ENCODE data around the gene FRY.
A peak's percentile ranks its signal among the peaks of the same experiment; 100 is the strongest.

The FRY gene

GRCh38 chr13:32019612-32020233 is 11.9 kb upstream of the FRY start:
- no peak overlapping the region for H3K4me3 ChIP-seq (ENCODE audit: low read depth, low read length)
- no peaks in the 10 kb centered on the region for H3K36me3 ChIP-seq (ENCODE audit: control insufficient read depth, insufficient read depth, low read length)
- H3K9me3 ChIP-seq (ENCODE audit: control insufficient read depth, insufficient read depth, low read length), result no peaks in the 10 kb centered on the region
- H3K27me3 ChIP-seq (ENCODE audit: control insufficient read depth, insufficient read depth, low read length), result no peaks in the 10 kb centered on the region
- no peak overlapping the region for H3K9ac ChIP-seq (ENCODE audit: low read depth, low read length)
- H3K4me1 ChIP-seq (ENCODE audit: control insufficient read depth, insufficient read depth, low read length), result no peaks in the 10 kb centered on the region

- H3K36me3 ChIP-seq (ENCODE audit: control insufficient read depth, insufficient read depth, low read length), result no peaks in the 10 kb centered on the region
- peaks cover 8% of the 10 kb centered on the region for H3K4me1 ChIP-seq (ENCODE audit: control insufficient read depth, insufficient read depth, low read length)
- no peak overlapping the region for H3K4me3 ChIP-seq (ENCODE audit: low read depth, low read length)
- H3K9me3 ChIP-seq (ENCODE audit: control insufficient read depth, insufficient read depth, low read length), result no peaks in the 10 kb centered on the region
- no peaks in the 10 kb centered on the region for H3K27me3 ChIP-seq (ENCODE audit: control insufficient read depth, insufficient read depth, low read length)
- H3K9ac ChIP-seq (ENCODE audit: low read depth, low read length), result no peak overlapping the region
Measured at GRCh38 chr13:32021785-32022184, 9.8 kb upstream of the FRY start.

DNA sequence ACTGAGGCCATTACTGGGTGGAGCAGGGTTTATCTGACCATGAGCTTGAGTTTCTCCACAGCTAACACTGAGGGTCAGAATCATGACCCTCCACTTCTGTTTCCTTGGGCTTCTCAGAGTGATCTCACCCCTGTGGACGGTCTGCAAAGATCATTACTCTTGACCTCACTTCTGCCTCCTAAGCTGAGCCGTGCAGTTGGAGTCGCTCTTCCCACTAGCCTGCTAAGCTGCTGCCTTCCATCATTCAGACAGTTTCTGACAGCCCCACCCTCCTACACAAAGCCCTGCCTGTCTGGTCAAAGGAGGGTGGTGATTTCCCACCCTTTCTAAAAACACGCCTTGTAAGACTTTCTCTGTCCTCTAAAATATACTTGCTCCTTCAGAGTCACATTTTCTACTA is 9.3 kb upstream of the FRY start:
- Histone ChIP-seq H3K4me1 (ENCODE audit: control insufficient read depth, insufficient read depth, low read length) (peaks cover 8% of the 10 kb centered on the region), H3K9me3 (ENCODE audit: control insufficient read depth, insufficient read depth, low read length) (no peaks in the 10 kb centered on the region), H3K27me3 (ENCODE audit: control insufficient read depth, insufficient read depth, low read length) (no peaks in the 10 kb centered on the region), H3K9ac (ENCODE audit: low read depth, low read length) (no peak overlapping the region), H3K4me3 (ENCODE audit: low read depth, low read length) (no peak overlapping the region), H3K36me3 (ENCODE audit: control insufficient read depth, insufficient read depth, low read length) (no peaks in the 10 kb centered on the region)

GRCh38 chr13:32023096-32023495 is 8.5 kb upstream of the FRY start:
- Histone ChIP-seq H3K4me1 (ENCODE audit: control insufficient read depth, insufficient read depth, low read length) (peaks cover 8% of the 10 kb centered on the region), H3K27me3 (ENCODE audit: control insufficient read depth, insufficient read depth, low read length) (no peaks in the 10 kb centered on the region), H3K4me3 (ENCODE audit: low read depth, low read length) (no peak overlapping the region)

DNA sequence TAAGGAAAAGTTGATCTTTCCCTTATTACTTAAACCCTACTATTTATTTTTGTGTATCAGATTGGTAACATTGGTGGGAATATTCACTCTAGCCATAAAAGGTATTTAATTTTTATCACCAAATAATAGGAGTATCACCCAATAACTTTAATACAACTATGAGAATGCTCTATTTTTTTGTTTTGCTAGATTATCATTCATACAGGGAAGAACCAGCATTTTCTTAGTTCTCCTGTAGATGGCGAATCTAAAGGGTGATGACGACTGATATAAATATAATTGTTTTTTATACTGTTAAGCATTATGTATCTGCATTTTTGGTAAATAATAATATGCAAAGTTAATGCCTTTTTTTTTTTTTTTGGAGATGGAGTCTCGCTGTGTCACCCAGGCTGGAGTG is 7.9 kb upstream of the FRY start:
- no peaks in the 10 kb centered on the region for H3K27me3 ChIP-seq (ENCODE audit: control insufficient read depth, insufficient read depth, low read length)
- H3K4me3 ChIP-seq (ENCODE audit: low read depth, low read length), result no peak overlapping the region
- H3K4me1 ChIP-seq (ENCODE audit: control insufficient read depth, insufficient read depth, low read length), result peaks cover 12% of the 10 kb centered on the region
- no peaks in the 10 kb centered on the region for H3K36me3 ChIP-seq (ENCODE audit: control insufficient read depth, insufficient read depth, low read length)
- no peak overlapping the region for H3K9ac ChIP-seq (ENCODE audit: low read depth, low read length)
- H3K9me3 ChIP-seq (ENCODE audit: control insufficient read depth, insufficient read depth, low read length), result no peaks in the 10 kb centered on the region

More at GRCh38 chr13:32023096-32023495, 8.5 kb upstream of the FRY start:
- H3K9me3 ChIP-seq (ENCODE audit: control insufficient read depth, insufficient read depth, low read length), result no peaks in the 10 kb centered on the region
- H3K9ac ChIP-seq (ENCODE audit: low read depth, low read length), result no peak overlapping the region
- H3K36me3 ChIP-seq (ENCODE audit: control insufficient read depth, insufficient read depth, low read length), result no peaks in the 10 kb centered on the region

GRCh38 chr13:32024750-32025149 is 6.8 kb upstream of the FRY start:
- Histone ChIP-seq H3K36me3 (ENCODE audit: control insufficient read depth, insufficient read depth, low read length) (no peaks in the 10 kb centered on the region), H3K27me3 (ENCODE audit: control insufficient read depth, insufficient read depth, low read length) (no peaks in the 10 kb centered on the region), H3K4me3 (ENCODE audit: low read depth, low read length) (no peak overlapping the region), H3K9ac (ENCODE audit: low read depth, low read length) (no peak overlapping the region), H3K9me3 (ENCODE audit: control insufficient read depth, insufficient read depth, low read length) (no peaks in the 10 kb centered on the region), H3K4me1 (ENCODE audit: control insufficient read depth, insufficient read depth, low read length) (peaks cover 12% of the 10 kb centered on the region)

DNA sequence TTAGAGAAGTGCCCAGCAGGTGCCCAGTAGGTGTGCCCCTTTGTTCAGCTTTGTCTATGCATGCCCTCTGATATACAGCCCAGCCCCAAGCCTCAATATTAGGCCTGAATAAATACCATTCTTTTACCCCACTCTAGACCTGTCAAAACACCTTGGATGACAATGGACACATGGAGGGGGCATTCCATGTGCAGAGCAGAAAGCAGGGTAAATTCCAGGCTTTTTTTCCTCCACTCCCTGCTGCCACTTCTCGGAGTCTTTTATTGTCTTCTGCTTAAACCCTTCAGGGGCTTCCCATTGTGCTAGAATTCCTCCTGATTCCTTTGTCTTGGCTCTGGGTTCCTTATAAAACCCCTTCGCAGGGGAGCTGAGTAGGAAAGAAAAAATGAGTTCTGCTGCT is 5.8 kb upstream of the FRY start:
- H3K9me3 ChIP-seq (ENCODE audit: control insufficient read depth, insufficient read depth, low read length), result no peaks in the 10 kb centered on the region
- no peaks in the 10 kb centered on the region for H3K36me3 ChIP-seq (ENCODE audit: control insufficient read depth, insufficient read depth, low read length)
- no peak overlapping the region for H3K4me3 ChIP-seq (ENCODE audit: low read depth, low read length)
- peaks cover 20% of the 10 kb centered on the region for H3K4me1 ChIP-seq (ENCODE audit: control insufficient read depth, insufficient read depth, low read length)
- no peak overlapping the region for H3K9ac ChIP-seq (ENCODE audit: low read depth, low read length)
- H3K27me3 ChIP-seq (ENCODE audit: control insufficient read depth, insufficient read depth, low read length), result no peaks in the 10 kb centered on the region

GRCh38 chr13:32026623-32027022 is 5.0 kb upstream of the FRY start:
- no peak overlapping the region for H3K9ac ChIP-seq (ENCODE audit: low read depth, low read length)
- H3K4me3 ChIP-seq (ENCODE audit: low read depth, low read length), result no peak overlapping the region

DNA sequence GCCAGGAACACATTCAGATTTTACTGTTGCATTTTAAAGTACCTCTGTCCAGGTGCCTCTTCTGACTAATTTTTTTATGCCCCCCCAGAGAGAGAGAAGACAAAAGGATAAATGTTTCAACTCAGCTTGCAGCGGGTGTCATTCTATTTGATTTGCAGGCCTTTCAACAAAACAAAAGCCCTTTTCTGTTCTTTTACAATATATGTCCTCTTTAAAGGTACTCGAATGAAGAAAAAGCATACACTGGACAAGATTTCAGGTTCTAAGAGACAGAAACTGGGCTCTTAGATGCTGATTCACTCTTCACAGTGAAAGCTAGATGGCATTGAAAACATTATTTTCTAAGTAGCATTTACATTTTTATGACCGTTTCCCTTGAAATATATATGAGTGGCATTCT is 2.9 kb upstream of the FRY start:
- Histone ChIP-seq H3K9me3 (ENCODE audit: control insufficient read depth, insufficient read depth, low read length) (no peaks in the 10 kb centered on the region), H3K4me3 (ENCODE audit: low read depth, low read length) (no peak overlapping the region), H3K27me3 (ENCODE audit: control insufficient read depth, insufficient read depth, low read length) (no peaks in the 10 kb centered on the region), H3K4me1 (ENCODE audit: control insufficient read depth, insufficient read depth, low read length) (peaks cover 23% of the 10 kb centered on the region), H3K36me3 (ENCODE audit: control insufficient read depth, insufficient read depth, low read length) (no peaks in the 10 kb centered on the region), H3K9ac (ENCODE audit: low read depth, low read length) (no peak overlapping the region)

More at GRCh38 chr13:32026623-32027022, 5.0 kb upstream of the FRY start:
- peaks cover 21% of the 10 kb centered on the region for H3K4me1 ChIP-seq (ENCODE audit: control insufficient read depth, insufficient read depth, low read length)
- no peaks in the 10 kb centered on the region for H3K9me3 ChIP-seq (ENCODE audit: control insufficient read depth, insufficient read depth, low read length)
- H3K36me3 ChIP-seq (ENCODE audit: control insufficient read depth, insufficient read depth, low read length), result no peaks in the 10 kb centered on the region
- H3K27me3 ChIP-seq (ENCODE audit: control insufficient read depth, insufficient read depth, low read length), result no peaks in the 10 kb centered on the region

GRCh38 chr13:32029684-32030083 is 1.9 kb upstream of the FRY start:
- no peaks in the 10 kb centered on the region for H3K9me3 ChIP-seq (ENCODE audit: control insufficient read depth, insufficient read depth, low read length)
- H3K36me3 ChIP-seq (ENCODE audit: control insufficient read depth, insufficient read depth, low read length), result no peaks in the 10 kb centered on the region
- H3K9ac ChIP-seq (ENCODE audit: low read depth, low read length), result no peak overlapping the region
- H3K4me1 ChIP-seq (ENCODE audit: control insufficient read depth, insufficient read depth, low read length), result peaks cover 23% of the 10 kb centered on the region
- H3K4me3 ChIP-seq (ENCODE audit: low read depth, low read length), result no peak overlapping the region
- H3K27me3 ChIP-seq (ENCODE audit: control insufficient read depth, insufficient read depth, low read length), result no peaks in the 10 kb centered on the region

GRCh38 chr13:32031815-32032370 is 319 bp downstream of the FRY start:
- Histone ChIP-seq H3K4me3 (ENCODE audit: low read depth, low read length) (peak overlapping the region; percentile 82), H3K9me3 (ENCODE audit: control insufficient read depth, insufficient read depth, low read length) (no peaks in the 10 kb centered on the region), H3K4me1 (ENCODE audit: control insufficient read depth, insufficient read depth, low read length) (peaks cover 19% of the 10 kb centered on the region), H3K9ac (ENCODE audit: low read depth, low read length) (no peak overlapping the region), H3K27me3 (ENCODE audit: control insufficient read depth, insufficient read depth, low read length) (no peaks in the 10 kb centered on the region), H3K36me3 (ENCODE audit: control insufficient read depth, insufficient read depth, low read length) (no peaks in the 10 kb centered on the region)

- Histone ChIP-seq H3K4me3 (ENCODE audit: low read depth, low read length) (no peak overlapping the region), H3K9me3 (ENCODE audit: control insufficient read depth, insufficient read depth, low read length) (no peaks in the 10 kb centered on the region), H3K4me1 (ENCODE audit: control insufficient read depth, insufficient read depth, low read length) (peaks cover 19% of the 10 kb centered on the region), H3K36me3 (ENCODE audit: control insufficient read depth, insufficient read depth, low read length) (no peaks in the 10 kb centered on the region), H3K27me3 (ENCODE audit: control insufficient read depth, insufficient read depth, low read length) (no peaks in the 10 kb centered on the region), H3K9ac (ENCODE audit: low read depth, low read length) (no peak overlapping the region)
Measured at GRCh38 chr13:32032759-32033158, 1.2 kb downstream of the FRY start.
